AG09309 (cell line): ENCODE data around the gene KPNA6.
"Not testable (repeated sequence)": the region's sequence is repeated elsewhere in the genome, so short reads cannot be mapped to it uniquely, and the experiment has no call there.

Experiments used
- DNase-seq: peaks from one replicate; pipeline ENCODE4 v3.0.0-alpha.2; 2010; ENCODE audit warnings: low read depth
- H3K4me3 ChIP-seq: 2 replicates; pipeline ENCODE4 v1.5.1; 2011; ENCODE audit warnings: mild to moderate bottlenecking, low read depth, low read length, moderate library complexity; ENCODE audit not compliant: control insufficient read depth
- TF ChIP-seq, protein P1 (sequence below): IDR thresholded peaks from 2 replicates; pipeline ENCODE4 v1.5.1; 2011; ENCODE audit warnings: mild to moderate bottlenecking, low read depth, low read length, inconsistent platforms; ENCODE audit not compliant: insufficient read depth, control insufficient read depth; ENCODE audit errors: missing control alignments

Gene KPNA6

DNA sequence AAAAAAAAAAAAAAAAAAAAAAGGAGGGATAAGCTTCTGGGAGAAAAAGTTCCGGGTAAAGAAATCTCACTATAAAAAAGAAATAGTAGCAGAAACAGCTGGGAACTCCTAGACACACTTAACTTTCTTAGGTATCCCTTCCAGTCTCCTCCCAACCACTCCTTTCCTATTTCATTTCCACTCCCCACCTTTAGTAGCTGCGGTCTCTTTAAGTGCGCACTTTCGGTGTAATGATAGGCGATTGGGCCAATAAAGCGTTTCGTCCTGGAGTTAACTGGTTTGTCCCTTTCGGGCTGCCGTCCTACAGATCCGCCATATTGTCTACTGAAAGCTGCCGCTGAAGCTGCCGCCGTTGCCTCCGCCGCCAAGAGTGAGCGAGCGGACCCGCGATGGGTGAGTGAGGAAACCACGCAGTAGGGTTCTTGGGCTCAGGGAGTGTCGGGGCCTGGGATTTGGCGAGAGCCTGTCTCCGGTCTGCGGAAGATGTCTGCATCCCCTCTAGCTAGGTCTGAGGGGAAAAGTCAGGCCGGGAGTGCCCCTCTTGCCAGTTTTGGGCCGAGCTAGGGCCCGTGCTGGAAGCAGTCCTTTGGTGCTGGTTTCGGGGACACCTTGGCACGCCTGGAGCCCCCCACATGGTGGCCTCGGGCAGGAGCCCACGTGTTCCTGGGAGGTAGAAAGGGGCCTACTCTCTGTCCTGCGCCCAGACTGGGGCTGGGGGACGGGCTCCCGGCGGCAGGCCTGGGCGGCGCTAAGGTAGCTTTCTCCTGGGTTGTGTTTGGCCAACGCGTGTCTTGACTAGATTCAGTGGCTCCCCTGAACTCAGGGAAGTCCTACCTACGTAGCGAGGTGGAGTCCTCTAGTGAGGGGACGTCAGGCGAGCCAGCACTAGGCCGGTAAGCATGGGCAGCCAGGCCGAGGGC lies at the start of gene KPNA6:
Gene KPNA6, plus strand, starts transcription at position 315 of the 920 bp plus-strand sequence. Its CDS starts 75 bp downstream, at position 390.
- H3K4me3 ChIP-seq = peak within 1 kb of the TSS; percentile 91
- TF ChIP-seq, protein P1, sequence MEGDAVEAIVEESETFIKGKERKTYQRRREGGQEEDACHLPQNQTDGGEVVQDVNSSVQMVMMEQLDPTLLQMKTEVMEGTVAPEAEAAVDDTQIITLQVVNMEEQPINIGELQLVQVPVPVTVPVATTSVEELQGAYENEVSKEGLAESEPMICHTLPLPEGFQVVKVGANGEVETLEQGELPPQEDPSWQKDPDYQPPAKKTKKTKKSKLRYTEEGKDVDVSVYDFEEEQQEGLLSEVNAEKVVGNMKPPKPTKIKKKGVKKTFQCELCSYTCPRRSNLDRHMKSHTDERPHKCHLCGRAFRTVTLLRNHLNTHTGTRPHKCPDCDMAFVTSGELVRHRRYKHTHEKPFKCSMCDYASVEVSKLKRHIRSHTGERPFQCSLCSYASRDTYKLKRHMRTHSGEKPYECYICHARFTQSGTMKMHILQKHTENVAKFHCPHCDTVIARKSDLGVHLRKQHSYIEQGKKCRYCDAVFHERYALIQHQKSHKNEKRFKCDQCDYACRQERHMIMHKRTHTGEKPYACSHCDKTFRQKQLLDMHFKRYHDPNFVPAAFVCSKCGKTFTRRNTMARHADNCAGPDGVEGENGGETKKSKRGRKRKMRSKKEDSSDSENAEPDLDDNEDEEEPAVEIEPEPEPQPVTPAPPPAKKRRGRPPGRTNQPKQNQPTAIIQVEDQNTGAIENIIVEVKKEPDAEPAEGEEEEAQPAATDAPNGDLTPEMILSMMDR = no peak
- DNase-seq = peak; percentile 93

DNA sequence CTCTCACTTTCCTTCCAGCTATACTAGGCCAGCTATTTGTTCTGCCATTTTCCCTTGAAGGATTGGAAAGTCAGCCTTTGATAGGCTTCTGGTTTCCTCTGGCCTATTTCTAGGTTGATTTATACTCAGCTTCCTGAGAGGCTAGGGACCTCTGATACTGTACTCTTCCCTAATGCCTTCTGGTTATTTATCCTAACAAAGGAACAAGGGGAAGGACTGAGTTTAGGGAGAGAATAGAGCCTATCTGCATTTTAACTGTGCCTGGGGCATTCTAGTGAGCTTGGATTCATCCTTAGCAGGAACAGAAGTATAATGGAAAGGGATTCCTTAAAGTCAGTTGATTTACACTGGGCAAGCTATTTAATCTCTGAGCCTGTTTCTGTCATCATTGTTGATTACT lies 46.9 kb upstream of the KPNA6 start:
- TF ChIP-seq, protein P1 = no peak
- DNase-seq = no peak
- no peak overlapping the region for H3K4me3 ChIP-seq

DNA sequence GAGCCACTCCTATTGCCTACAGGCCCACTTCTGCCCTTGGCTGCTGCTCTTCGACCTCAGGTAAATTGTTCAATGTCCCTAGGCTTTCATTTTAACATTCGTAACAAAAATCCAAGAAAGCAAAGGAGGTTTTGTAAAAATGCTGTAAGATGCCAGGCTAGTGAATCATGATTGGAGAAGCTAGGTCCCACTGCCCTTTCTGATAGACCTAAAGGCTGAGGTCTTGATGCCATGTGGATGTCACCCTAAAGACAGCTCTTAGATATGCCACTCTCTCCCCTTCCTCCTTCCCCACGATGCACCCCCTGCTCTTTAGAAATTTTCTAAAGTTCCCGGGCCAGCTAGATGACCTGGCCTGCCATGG lies 45.0 kb upstream of the KPNA6 start:
- no peak overlapping the region for H3K4me3 ChIP-seq
- TF ChIP-seq, protein P1 = no peak
- no peak for DNase-seq

GRCh38 chr1:32063261-32063681 lies 44.6 kb upstream of the KPNA6 start:
- DNase-seq = peak; percentile 35
- H3K4me3 ChIP-seq = no peak overlapping the region
- TF ChIP-seq, protein P1 = peak; percentile 56

- not testable (repeated sequence) for DNase-seq, H3K4me3 ChIP-seq
These were observed 42.0 kb upstream of the KPNA6 start for GRCh38 chr1:32065613-32066488.

- H3K4me3 ChIP-seq = no peak overlapping the region
- TF ChIP-seq, protein P1 = no peak
- peak; percentile 21 for DNase-seq
These were observed 41.4 kb upstream of the KPNA6 start for GRCh38 chr1:32066489-32066873.
